Fibroblast of pulmonary artery (primary cell): ENCODE results near the gene RBMY1J.
"Not testable (repeated sequence)": the region's sequence is repeated elsewhere in the genome, so short reads cannot be mapped to it uniquely, and the experiment has no call there.

ENCODE experiments used
- DNase-seq: peaks from one replicate; pipeline ENCODE4 v3.0.0-alpha.2; 2010; ENCODE audit warnings: low read depth
- H3K4me3 ChIP-seq: replicated peaks from 2 replicates; pipeline ENCODE4 v1.5.1; 2011; ENCODE audit warnings: low read depth, mild to moderate bottlenecking, control low read depth, low read length, moderate library complexity
- TF ChIP-seq, protein P1 (sequence below): IDR thresholded peaks from 2 replicates; pipeline ENCODE4 v1.5.1; 2011; ENCODE audit warnings: mild to moderate bottlenecking, control low read depth, low read length, inconsistent platforms; ENCODE audit errors: missing control alignments

Gene RBMY1J

DNA sequence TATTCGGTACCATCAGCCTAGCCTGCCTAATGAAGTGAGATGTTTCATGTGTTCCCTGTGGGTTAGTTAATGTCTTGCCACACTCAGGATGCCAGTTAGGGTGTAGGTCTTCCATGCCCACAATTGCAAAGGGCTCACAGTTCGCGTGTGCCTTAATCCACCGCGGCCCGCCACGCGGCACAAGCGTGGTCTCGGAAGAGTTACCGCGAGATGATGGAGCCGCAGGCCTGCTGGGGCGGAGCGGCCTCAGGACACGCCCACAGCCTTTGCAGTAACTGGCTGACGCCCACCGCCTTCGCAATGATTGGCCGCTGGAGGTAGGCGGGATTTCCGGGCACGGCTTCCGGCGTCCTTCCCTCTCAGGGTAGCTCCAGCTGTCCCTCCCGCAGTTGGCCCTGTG, at the start of gene RBMY1J:
Gene RBMY1J, plus strand, starts transcription at position 301 of the 400 bp plus-strand sequence. CDS start 2,038 bp downstream, outside the sequence.
- DNase-seq, H3K4me3 ChIP-seq: not testable (repeated sequence)

DNA sequence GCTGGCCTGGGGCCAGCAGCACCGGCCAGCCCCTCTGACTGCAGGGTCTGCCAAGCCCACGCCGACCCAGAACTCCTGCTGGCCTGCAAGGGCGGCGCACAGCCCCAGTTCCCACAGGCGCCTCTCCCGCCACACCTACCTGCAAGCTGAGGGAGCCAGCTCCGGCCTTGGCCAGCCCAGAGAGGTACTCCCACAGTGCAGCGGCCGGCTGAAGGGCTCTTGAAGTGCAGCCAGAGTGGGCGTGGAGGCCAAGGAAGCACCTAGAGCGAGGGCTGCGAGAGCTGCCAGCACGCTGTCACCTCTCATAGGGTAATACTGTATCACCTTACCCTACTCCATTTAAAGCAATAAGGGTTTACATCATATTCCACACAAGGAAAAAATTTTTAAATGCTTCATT, 35.8 kb upstream of the RBMY1J start:
- H3K4me3 ChIP-seq = no peak overlapping the region
- DNase-seq = no peak
- TF ChIP-seq, protein P1, sequence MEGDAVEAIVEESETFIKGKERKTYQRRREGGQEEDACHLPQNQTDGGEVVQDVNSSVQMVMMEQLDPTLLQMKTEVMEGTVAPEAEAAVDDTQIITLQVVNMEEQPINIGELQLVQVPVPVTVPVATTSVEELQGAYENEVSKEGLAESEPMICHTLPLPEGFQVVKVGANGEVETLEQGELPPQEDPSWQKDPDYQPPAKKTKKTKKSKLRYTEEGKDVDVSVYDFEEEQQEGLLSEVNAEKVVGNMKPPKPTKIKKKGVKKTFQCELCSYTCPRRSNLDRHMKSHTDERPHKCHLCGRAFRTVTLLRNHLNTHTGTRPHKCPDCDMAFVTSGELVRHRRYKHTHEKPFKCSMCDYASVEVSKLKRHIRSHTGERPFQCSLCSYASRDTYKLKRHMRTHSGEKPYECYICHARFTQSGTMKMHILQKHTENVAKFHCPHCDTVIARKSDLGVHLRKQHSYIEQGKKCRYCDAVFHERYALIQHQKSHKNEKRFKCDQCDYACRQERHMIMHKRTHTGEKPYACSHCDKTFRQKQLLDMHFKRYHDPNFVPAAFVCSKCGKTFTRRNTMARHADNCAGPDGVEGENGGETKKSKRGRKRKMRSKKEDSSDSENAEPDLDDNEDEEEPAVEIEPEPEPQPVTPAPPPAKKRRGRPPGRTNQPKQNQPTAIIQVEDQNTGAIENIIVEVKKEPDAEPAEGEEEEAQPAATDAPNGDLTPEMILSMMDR = no peak

DNA sequence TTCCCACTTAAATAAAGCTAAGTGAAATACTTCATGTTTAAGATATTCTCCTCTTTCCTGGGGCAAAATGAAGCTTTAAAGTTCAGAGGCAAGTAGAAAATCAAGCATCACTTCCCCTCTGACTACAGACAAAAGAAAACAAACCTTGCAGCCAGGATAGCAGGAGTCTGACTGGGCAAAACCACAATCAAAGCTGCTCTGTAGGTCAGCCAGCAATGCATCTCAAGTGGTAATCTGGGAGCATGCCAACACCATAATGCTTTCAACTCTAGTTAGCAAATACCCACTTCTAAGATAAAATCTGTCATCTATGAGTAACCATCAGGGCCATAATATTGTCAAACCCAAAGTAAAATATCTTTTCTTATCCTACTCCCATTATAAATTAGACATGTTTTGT, 32.6 kb upstream of the RBMY1J start:
- no peak for DNase-seq
- no peak overlapping the region for H3K4me3 ChIP-seq
- TF ChIP-seq, protein P1 = no peak

- TF ChIP-seq, protein P1 = no peak
- DNase-seq = no peak
- no peak overlapping the region for H3K4me3 ChIP-seq
Measured at GRCh38 chrY:22373494-22373893, 29.7 kb upstream of the RBMY1J start.

- H3K4me3 ChIP-seq, DNase-seq: not testable (repeated sequence)
Measured at GRCh38 chrY:22444718-22445396, 41.6 kb downstream of the RBMY1J start.

DNA sequence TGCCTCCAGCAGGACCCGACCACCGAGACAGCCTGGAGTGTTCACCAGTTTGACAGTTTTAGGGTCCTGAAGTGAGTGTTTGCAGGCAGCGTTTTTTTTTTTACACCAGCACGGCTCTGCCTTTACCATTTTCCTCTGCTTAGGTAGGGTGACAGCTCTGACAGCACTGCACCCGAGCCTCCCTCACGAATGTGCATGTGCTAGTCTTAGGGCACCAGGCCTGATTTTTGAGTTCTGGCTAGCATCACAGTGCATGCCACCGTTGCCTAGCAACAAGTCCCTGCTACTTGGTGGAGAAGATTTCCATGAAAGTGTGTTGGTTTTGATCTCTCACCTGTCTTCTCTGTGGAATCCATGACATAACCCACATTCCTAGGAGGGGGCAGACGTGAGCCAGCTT, 52.3 kb downstream of the RBMY1J start:
- not testable (repeated sequence) for DNase-seq, H3K4me3 ChIP-seq

- DNase-seq, H3K4me3 ChIP-seq: not testable (repeated sequence)
Measured at GRCh38 chrY:22461962-22462361, 58.8 kb downstream of the RBMY1J start.
